ENCODE measurements around the gene CYP26A1. TPM values are rescaled to one million over a fixed set of nuclear protein-coding genes. Genes with fewer than 3 reads are reported as not detected.

The CYP26A1 gene
- total RNA-seq, 1 experiment from 2014 or later = not detected

DNA sequence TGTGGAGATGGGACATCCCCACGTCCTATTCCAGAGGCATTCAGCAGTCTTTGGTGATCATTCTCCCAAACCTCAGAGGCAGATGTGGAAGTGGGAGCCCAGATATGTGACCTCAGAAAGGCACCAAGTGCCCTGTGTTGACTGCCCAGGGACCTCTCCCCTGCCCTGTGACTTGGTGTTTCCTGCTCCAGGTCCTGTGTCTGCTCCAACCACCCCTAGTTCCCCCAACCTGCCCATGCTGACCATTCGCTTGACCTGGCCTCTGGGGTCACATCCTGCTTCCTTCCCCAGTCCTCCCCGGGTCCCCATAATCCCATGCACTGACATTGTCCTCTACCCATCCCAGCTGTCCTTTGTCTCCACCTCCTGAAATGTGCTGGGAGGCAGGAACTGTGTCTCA, 7.6 kb downstream of the CYP26A1 start:
- Histone ChIP-seq H3K27me3 (replicated peaks; ENCODE audit: insufficient read depth, low read depth, low read length, poor library complexity) (peaks cover 22% of the 10 kb centered on the region), H3K4me1 (ENCODE audit: insufficient read depth, low read length, poor library complexity, severe bottlenecking) (no peaks in the 10 kb centered on the region)
- POLR2A ChIA-PET (ENCODE audit: low non-redundant PET) = no interaction called here

DNA sequence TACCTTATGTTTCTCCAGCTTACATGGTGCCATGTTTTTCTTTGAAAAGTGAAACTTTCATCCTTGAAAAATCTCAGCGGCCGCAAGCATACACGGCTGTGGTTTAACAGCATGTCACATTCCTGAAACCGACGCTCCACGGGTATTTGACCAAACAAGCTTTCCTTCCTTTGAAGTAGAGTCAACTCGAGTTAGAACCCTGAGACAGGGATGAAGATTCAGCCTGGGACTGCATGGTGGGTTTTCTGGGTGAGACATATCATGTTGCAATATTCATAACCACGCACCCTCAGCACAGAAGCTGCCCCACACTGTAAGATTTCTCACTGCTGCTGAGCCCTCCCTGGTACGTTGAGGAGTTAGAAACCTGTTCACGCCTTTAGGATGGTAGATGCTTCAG, 8.1 kb downstream of the CYP26A1 start:
- no peak overlapping the region for H3K4me3 ChIP-seq (ENCODE audit: low read depth, low read length, poor library complexity, severe bottlenecking)
- H3K36me3 ChIP-seq (ENCODE audit: insufficient read depth, low read length, poor library complexity, severe bottlenecking) = no peaks in the 10 kb centered on the region
- intact Hi-C loops (cut with micrococcal nuclease; ENCODE audit: unreplicated experiment) = loop anchor here (1.0 to 10.0 kb wide), 2 partner anchors 207 to 403 kb away; partner anchors contain the start of gene MYOF
- ChIA-PET CTCF (interaction anchor here (0.6 to 0.7 kb wide), 2 partner anchors 142 to 210 kb away, joined by 3 read pairs; no protein-coding TSS in a partner anchor), POLR2A (ENCODE audit: low non-redundant PET) (no interaction called here)
- DNase-seq (ENCODE audit: low spot score) = no peak
- BruUV-seq (replicated peaks) = no TSS peak
- no peak for TF ChIP-seq EZH2 (IDR thresholded peaks at IDR 0.05; ENCODE audit: borderline replicate concordance, low read depth, low read length, poor library complexity, severe bottlenecking)
- TF ChIP-seq, protein P1, sequence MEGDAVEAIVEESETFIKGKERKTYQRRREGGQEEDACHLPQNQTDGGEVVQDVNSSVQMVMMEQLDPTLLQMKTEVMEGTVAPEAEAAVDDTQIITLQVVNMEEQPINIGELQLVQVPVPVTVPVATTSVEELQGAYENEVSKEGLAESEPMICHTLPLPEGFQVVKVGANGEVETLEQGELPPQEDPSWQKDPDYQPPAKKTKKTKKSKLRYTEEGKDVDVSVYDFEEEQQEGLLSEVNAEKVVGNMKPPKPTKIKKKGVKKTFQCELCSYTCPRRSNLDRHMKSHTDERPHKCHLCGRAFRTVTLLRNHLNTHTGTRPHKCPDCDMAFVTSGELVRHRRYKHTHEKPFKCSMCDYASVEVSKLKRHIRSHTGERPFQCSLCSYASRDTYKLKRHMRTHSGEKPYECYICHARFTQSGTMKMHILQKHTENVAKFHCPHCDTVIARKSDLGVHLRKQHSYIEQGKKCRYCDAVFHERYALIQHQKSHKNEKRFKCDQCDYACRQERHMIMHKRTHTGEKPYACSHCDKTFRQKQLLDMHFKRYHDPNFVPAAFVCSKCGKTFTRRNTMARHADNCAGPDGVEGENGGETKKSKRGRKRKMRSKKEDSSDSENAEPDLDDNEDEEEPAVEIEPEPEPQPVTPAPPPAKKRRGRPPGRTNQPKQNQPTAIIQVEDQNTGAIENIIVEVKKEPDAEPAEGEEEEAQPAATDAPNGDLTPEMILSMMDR (conservative IDR thresholded peaks at IDR 0.05; ENCODE audit: low read depth, low read length) = no peak
- H3K4me1 ChIP-seq (ENCODE audit: insufficient read depth, low read length, poor library complexity, severe bottlenecking) = no peaks in the 10 kb centered on the region
- H3K9me3 ChIP-seq (ENCODE audit: low read depth, low read length, poor library complexity, severe bottlenecking) = no peaks in the 10 kb centered on the region
- H3K27me3 ChIP-seq (replicated peaks; ENCODE audit: insufficient read depth, low read depth, low read length, poor library complexity) = peaks cover 17% of the 10 kb centered on the region
- H3K27ac ChIP-seq (ENCODE audit: low read depth, low read length, poor library complexity, severe bottlenecking) = no peak overlapping the region

More for the DNA sequence above, 7.6 kb downstream of the CYP26A1 start:
- no TSS peak for BruUV-seq (replicated peaks)
- Histone ChIP-seq H3K9me3 (ENCODE audit: low read depth, low read length, poor library complexity, severe bottlenecking) (no peaks in the 10 kb centered on the region), H3K36me3 (ENCODE audit: insufficient read depth, low read length, poor library complexity, severe bottlenecking) (no peaks in the 10 kb centered on the region), H3K27ac (ENCODE audit: low read depth, low read length, poor library complexity, severe bottlenecking) (no peak overlapping the region), H3K4me3 (ENCODE audit: low read depth, low read length, poor library complexity, severe bottlenecking) (no peak overlapping the region)
- TF ChIP-seq, protein P1 (conservative IDR thresholded peaks at IDR 0.05; ENCODE audit: low read depth, low read length) = no peak
- no peak for TF ChIP-seq EZH2 (IDR thresholded peaks at IDR 0.05; ENCODE audit: borderline replicate concordance, low read depth, low read length, poor library complexity, severe bottlenecking)
- intact Hi-C loops (cut with micrococcal nuclease; ENCODE audit: unreplicated experiment) = loop anchor here (1.0 to 10.0 kb wide), 2 partner anchors 208 to 403 kb away; partner anchors contain the start of gene MYOF
- no peak for DNase-seq (ENCODE audit: low spot score)
- CTCF ChIA-PET = interaction anchor here (0.7 kb wide), 1 partner anchor 143 kb away, joined by 3 read pairs; no protein-coding TSS in a partner anchor

DNA sequence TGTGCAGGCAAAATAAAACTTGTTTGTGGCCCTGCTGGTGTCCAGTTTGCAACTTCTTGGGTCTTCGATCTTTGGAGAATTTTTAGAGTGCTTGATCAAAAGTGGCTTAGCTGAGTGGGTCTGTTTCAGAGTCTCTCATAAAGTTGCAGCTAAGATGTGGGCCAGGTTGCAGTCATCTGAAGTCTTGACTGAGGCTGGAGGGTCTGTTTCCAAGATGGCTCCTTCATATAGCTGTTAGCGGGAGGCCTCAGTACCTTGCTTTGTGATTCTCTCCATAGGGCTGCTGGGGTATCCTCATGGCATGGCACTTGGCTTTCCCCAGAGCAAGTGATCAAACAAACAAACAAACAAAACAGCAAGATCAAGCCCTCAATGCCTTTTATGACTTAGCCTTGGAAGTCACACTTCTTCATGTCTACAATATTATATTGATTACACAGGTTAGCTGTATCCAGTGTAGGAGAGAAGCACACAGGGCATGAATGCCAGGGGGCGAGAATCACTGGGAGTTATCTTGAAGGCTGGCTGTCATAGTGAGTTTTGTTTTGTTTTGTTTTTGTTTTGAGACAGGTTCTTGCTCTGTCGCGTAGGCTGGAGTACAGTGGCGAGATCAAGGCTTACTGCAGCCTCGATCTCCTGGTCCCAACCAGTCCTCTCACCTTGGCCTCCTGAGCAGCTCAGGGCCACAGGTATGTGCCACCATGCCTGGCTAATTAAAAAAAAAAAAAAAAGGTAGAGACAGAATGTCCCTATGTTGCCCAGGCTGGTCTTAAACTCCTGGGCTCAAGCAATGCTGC, 10.2 kb downstream of the CYP26A1 start:
- H3K27ac ChIP-seq (ENCODE audit: low read depth, low read length, poor library complexity, severe bottlenecking) = no peak overlapping the region
- H3K4me1 ChIP-seq (ENCODE audit: insufficient read depth, low read length, poor library complexity, severe bottlenecking) = no peaks in the 10 kb centered on the region
- TF ChIP-seq EZH2 (IDR thresholded peaks at IDR 0.05; ENCODE audit: borderline replicate concordance, low read depth, low read length, poor library complexity, severe bottlenecking) = no peak
- TF ChIP-seq, protein P1 (conservative IDR thresholded peaks at IDR 0.05; ENCODE audit: low read depth, low read length) = no peak
- no TSS peak for BruUV-seq (replicated peaks)
- ChIA-PET CTCF (no interaction called here), POLR2A (ENCODE audit: low non-redundant PET) (no interaction called here)
- H3K4me3 ChIP-seq (ENCODE audit: low read depth, low read length, poor library complexity, severe bottlenecking) = no peak overlapping the region
- H3K27me3 ChIP-seq (replicated peaks; ENCODE audit: insufficient read depth, low read depth, low read length, poor library complexity) = no peaks in the 10 kb centered on the region
- no peak for DNase-seq (ENCODE audit: low spot score)
- H3K36me3 ChIP-seq (ENCODE audit: insufficient read depth, low read length, poor library complexity, severe bottlenecking) = no peaks in the 10 kb centered on the region
- intact Hi-C loops (cut with micrococcal nuclease; ENCODE audit: unreplicated experiment) = loop anchor here (10.0 kb wide), 1 partner anchor 401 kb away; the partner anchor contains the start of gene MYOF
- no peaks in the 10 kb centered on the region for H3K9me3 ChIP-seq (ENCODE audit: low read depth, low read length, poor library complexity, severe bottlenecking)
